Effector memory CD4-positive, alpha-beta T cell (primary cell): ENCODE results near the gene MXRA7.
"Not testable (repeated sequence)": the region's sequence is repeated elsewhere in the genome, so short reads cannot be mapped to it uniquely, and the experiment has no call there.

Source experiments
- DNase-seq, 3 donors: peaks; one replicate each; pipeline ENCODE4 v3.0.0-alpha.2; 2020
- H3K27ac ChIP-seq: 2 replicates; pipeline ENCODE4 v1.7.0; 2013; ENCODE audit warnings: mild to moderate bottlenecking, low read length, moderate library complexity; ENCODE audit not compliant: insufficient read depth, poor library complexity, severe bottlenecking
- H3K27me3 ChIP-seq: replicated peaks from 2 replicates; pipeline ENCODE4 v1.7.0; 2013; ENCODE audit warnings: mild to moderate bottlenecking, low read length; ENCODE audit not compliant: insufficient read depth, control insufficient read depth, poor library complexity, severe bottlenecking
- H3K36me3 ChIP-seq: 2 replicates; pipeline ENCODE4 v1.7.0; 2013; ENCODE audit warnings: mild to moderate bottlenecking, low read length, moderate library complexity; ENCODE audit not compliant: control insufficient read depth, insufficient read depth
- H3K4me1 ChIP-seq: 2 replicates; pipeline ENCODE4 v1.7.0; 2013; ENCODE audit warnings: low read length, mild to moderate bottlenecking; ENCODE audit not compliant: control insufficient read depth, insufficient read depth, poor library complexity, severe bottlenecking
- H3K4me3 ChIP-seq: 2 replicates; pipeline ENCODE4 v1.7.0; 2013; ENCODE audit warnings: low read length, low read depth, mild to moderate bottlenecking; ENCODE audit not compliant: insufficient read depth, poor library complexity, severe bottlenecking
- H3K9me3 ChIP-seq: 2 replicates; pipeline ENCODE4 v1.7.0; 2013; ENCODE audit warnings: mild to moderate bottlenecking, low read length, moderate library complexity; ENCODE audit not compliant: control insufficient read depth

MXRA7 gene

DNA sequence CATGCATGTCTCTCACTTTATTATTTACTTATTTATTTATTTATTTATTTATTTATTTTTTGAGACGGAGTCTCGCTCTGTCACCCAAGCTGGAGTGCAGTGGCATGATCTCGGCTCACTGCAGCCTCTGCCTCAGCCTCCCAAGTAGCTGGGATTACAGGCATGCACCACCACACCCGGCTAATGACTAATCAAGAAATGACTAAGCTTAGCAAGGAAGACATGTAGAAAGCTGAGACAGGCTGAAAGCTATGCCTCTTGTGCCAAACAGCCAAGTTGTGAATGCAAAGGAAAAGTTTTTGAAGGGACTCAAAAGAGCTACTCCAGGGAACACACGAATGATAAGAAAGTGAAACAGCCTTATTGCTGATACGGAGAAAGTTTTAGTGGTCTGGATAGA lies 35.0 kb upstream of the MXRA7 start:
- H3K4me1 ChIP-seq, H3K27me3 ChIP-seq, H3K27ac ChIP-seq, DNase-seq, H3K9me3 ChIP-seq, H3K4me3 ChIP-seq: not testable (repeated sequence)
- H3K36me3 ChIP-seq = peaks cover 35% of the 10 kb centered on the region

DNA sequence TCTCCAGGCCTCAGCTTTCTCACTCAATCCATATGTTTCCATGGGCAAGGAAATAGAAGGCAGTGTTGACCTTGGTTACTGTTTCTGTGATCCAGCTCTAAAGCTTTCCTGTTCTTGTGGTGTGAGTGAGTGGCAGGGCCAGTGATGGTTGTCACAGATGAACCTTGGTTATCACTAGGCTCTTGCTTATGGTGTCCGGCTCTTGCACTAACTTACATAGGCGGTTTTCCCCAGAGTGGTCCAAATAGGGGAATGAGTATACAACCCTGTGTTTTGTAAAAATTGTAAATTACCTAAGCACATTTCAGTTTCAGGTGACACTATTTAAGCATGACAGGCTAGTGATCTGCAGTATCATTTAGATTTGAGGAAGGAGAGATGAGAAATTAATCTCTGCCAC lies 34.0 kb upstream of the MXRA7 start:
- DNase-seq = no peak
- peaks cover 35% of the 10 kb centered on the region for H3K36me3 ChIP-seq
- no peaks in the 10 kb centered on the region for H3K27me3 ChIP-seq
- no peaks in the 10 kb centered on the region for H3K9me3 ChIP-seq
- H3K27ac ChIP-seq = no peak overlapping the region
- H3K4me1 ChIP-seq = no peaks in the 10 kb centered on the region
- no peak overlapping the region for H3K4me3 ChIP-seq

DNA sequence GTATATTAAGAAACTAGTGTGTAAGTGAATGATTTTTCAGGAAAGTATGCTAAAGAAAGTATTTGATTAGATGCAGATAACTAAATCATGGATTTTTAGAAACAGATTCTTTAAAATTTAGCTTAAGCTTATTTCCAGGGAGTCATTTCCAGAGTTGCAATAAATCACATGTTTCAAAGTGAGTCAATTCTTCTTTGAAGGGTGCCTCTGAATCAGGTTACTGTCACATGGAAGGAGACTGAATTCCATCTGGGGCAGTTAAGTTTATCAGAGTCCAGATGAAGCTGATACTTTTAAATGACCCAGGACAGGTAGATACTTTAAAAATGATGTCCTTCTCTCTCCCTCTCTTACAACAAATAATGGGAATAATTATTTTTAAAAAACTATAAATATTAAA lies 32.2 kb upstream of the MXRA7 start:
- no peak for DNase-seq
- H3K9me3 ChIP-seq = no peaks in the 10 kb centered on the region
- H3K36me3 ChIP-seq = peaks cover 29% of the 10 kb centered on the region
- peaks cover 6% of the 10 kb centered on the region for H3K4me1 ChIP-seq
- H3K27ac ChIP-seq = no peak overlapping the region
- no peak overlapping the region for H3K4me3 ChIP-seq
- H3K27me3 ChIP-seq = no peaks in the 10 kb centered on the region

DNA sequence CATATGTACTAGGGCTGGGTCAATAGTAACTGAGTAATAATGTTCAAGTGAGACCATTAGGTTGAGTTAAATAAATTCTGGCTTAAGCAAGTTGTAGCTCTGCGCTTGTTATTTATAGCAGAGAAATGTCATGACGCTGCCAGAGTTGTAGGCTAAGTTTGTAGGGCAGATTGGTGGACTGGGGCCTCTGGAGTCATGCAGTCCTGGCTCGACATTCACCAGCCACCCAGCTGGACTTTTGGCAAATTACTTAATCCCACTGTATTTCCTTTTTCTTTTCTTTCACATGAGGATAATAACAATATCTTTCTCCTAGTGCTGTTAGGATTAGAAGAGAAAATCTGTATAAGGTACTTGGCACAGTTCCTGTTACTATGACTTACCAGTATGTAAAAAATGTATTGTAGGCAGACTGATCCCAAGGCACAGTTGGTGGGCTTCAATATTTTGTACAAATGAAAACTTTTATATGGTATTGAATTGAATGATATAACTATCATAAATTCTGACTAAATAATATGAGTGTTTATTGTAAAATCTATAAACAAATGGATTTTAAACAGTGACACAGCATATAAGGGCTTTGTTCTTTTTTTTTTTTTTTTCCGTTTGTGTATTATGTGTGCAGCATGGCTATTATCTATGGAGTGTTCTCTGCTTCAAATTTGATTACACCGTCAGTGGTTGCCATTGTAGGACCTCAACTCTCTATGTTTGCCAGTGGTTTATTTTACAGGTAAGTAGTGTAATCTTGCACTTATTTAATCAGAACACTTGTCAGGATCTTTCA lies 29.8 kb upstream of the MXRA7 start:
- H3K36me3 ChIP-seq = peaks cover 35% of the 10 kb centered on the region
- no peak overlapping the region for H3K27ac ChIP-seq
- H3K4me1 ChIP-seq = peaks cover 6% of the 10 kb centered on the region
- H3K27me3 ChIP-seq = no peaks in the 10 kb centered on the region
- no peak for DNase-seq
- no peak overlapping the region for H3K4me3 ChIP-seq
- H3K9me3 ChIP-seq = no peaks in the 10 kb centered on the region

DNA sequence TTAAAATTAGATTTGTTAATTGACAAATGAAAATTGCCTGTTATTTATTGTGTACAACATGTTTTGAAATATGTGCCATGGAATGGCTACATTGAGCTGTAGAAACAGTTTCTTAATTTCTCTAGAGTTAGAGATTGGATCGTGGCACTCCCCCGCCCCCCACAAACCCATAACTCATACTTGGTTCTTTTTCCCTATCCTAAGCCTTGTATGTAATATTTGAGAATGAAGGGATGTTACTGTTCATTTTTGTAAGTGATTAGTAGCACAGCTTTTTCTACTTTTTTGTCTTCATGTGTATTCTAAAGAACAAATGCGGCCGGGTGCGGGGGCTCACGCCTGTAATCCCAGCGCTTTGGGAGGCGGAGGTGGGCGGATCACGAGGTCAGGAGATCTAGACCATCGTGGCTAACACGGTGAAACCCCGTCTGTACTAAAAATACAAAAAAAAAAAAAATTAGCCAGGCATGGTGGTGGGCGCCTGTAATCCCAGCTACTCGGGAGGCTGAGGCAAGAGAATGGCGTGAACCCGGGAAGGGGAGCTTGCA lies 28.9 kb upstream of the MXRA7 start:
- H3K4me3 ChIP-seq, DNase-seq, H3K9me3 ChIP-seq, H3K27me3 ChIP-seq, H3K4me1 ChIP-seq, H3K27ac ChIP-seq: not testable (repeated sequence)
- H3K36me3 ChIP-seq = peaks cover 33% of the 10 kb centered on the region

DNA sequence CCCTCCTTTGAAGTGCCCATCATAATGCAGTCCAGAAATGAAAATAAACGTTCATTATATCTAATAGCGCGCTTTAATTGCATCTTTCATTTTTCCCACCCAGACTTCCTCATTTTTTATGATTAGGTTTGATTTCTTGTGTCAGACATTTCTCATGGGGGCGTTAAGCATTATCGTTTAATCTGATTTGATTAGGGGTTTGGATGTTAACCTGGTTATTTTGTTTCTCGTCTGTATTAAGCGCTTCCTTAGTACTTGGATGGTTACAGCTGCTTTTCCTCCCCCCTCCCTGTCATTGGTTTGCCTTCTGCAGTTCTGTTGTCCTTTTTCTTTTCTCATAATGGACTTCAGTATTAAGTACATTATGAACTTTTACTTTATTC lies 27.7 kb upstream of the MXRA7 start:
- Histone ChIP-seq H3K27me3 (no peaks in the 10 kb centered on the region), H3K36me3 (peaks cover 33% of the 10 kb centered on the region), H3K27ac (peak overlapping the region; percentile 97), H3K4me1 (peaks cover 16% of the 10 kb centered on the region), H3K4me3 (peak overlapping the region; percentile 65), H3K9me3 (no peaks in the 10 kb centered on the region)
- DNase-seq = no peak

DNA sequence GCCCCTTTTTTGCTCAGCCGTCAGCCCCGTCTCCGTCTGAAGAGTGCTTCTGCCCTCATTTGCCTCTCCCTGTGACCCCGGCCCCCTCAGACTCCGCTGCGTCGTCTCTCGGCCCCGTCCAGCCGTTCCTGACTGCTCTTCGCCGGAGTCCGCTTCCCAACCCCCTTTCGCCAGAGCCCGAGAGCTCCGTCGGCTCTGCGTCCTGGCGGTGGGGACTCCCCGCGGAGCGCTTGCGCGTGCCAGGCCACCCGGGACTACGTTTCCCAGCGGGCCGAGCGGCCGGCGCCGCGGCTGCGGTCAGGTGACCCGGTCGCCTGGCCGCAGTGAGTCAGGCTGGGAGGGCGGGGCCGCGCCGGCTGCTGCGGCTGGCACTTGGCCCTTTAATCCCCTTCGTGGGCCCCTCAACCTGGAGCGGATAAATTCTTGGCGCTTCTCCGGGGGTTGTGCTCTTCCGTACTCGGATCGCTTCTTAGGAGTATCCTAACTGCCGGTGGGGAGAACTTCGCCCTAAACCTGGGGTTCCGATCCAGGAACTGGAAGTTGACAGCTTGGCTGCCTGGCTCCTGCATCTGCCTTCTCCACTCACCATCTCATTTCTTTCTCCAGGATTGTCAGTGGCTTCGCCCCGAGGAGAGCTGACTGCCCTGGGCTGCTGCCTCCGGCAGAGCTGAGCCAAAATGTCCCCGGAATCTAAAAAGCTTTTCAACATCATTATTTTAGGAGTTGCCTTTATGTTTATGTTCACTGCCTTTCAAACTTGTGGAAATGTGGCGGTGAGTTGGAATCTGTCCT lies 27.1 kb upstream of the MXRA7 start, which contains the start of gene MFSD11:
Gene MFSD11, plus strand, starts transcription at position 444 of the 792 bp plus-strand sequence. Its CDS starts 234 bp downstream, at position 678.
- no peaks in the 10 kb centered on the region for H3K27me3 ChIP-seq
- H3K4me1 ChIP-seq = peaks cover 17% of the 10 kb centered on the region

DNA sequence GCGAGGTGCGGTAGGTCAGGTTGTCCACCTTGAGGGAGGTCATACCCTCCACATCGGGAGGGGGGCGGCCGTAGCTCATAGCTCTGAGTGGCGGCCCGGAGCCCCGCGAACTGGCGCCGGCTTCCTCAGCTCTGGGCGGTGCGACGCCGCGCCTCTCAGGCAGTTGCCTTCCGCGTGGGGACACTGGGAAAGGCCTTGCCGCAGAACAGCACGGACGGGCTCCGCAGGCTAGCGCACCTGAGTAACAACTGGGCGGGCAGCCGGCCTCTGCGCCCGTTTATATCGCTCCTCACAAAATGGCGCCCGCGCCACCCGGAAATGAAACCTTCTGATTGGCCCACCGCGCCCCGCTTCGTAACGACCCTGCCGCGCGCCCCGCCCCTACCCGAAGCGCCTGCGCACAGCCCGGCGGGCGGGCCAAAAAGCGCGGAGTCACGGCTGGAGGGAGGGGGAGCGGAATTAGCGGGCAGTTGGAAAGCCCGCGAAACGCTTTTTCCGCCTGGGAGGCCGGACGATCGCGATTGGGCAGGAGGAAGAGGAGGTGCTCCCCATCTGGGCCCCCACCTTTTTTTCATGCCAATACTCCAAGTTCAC lies 26.4 kb upstream of the MXRA7 start, which contains the start of gene SRSF2:
Gene SRSF2, minus strand, starts transcription at position 250 of the 594 bp plus-strand sequence. Its CDS starts 171 bp downstream, at position 79.
- peak; percentile 98 to 99 (median 99) for DNase-seq
- H3K27me3 ChIP-seq = no peaks in the 10 kb centered on the region
- H3K4me3 ChIP-seq = peak within 1 kb of the TSS; percentile 97
- peaks cover 42% of the 10 kb centered on the region for H3K36me3 ChIP-seq
- no peaks in the 10 kb centered on the region for H3K9me3 ChIP-seq
- peaks cover 17% of the 10 kb centered on the region for H3K4me1 ChIP-seq
- peak within 1 kb of the TSS; percentile 97 for H3K27ac ChIP-seq

More for the DNA sequence above, 27.1 kb upstream of the MXRA7 start, which contains the start of gene MFSD11:
- peak within 1 kb of the TSS; percentile 97 for H3K27ac ChIP-seq
- H3K4me3 ChIP-seq = peak within 1 kb of the TSS; percentile 97
- peak; percentile 88 to 90 (median 89) for DNase-seq
- H3K36me3 ChIP-seq = peaks cover 37% of the 10 kb centered on the region
- no peaks in the 10 kb centered on the region for H3K9me3 ChIP-seq

DNA sequence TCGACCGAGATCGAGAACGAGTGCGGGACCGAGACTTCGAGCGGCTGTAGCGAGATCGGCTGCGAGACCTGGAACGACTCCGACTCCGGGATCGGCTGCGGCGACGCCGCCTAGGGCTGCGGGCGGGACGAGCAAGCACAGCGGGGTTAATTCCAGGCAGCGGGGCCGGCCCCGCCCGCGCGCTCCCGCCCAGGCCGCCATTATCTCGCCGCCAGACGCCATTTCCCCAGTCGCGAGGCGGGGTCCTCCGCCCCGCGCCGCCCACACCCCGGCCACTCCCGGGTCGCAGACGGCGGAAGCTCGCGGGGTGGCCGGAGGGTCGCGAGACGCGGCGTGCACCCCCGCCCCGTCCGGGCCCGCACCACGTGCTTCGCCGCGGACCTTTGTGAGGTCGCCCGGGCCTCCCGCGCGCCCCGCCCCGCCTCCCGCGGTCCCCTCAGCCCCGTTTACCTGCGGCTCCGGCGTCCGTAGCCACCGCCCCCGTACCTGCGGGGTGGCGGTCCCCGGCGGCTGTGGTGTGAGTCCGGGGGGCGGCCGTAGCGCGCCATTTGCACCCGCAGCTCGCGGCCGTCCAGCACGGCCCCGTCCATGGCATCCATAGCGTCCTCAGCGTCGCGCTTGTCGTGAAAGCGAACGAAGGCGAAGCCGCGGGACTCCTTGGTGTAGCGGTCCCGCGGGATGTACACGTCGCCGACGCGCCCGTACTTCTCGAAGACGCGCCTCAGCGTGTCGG lies 25.8 kb upstream of the MXRA7 start:
- DNase-seq = peak; percentile 49 to 64 (median 53)

More for the DNA sequence above, 25.8 kb upstream of the MXRA7 start:
- Histone ChIP-seq H3K27ac (peak overlapping the region; percentile 97), H3K27me3 (no peaks in the 10 kb centered on the region), H3K4me3 (peak overlapping the region; percentile 97), H3K4me1 (peaks cover 17% of the 10 kb centered on the region), H3K36me3 (peaks cover 40% of the 10 kb centered on the region), H3K9me3 (no peaks in the 10 kb centered on the region)
